Measurements from ENCODE around the gene SHMT2. TPM values are rescaled to one million over a fixed set of nuclear protein-coding genes. Genes with fewer than 3 reads are reported as not detected.

SHMT2 gene
- total and polyA plus RNA-seq, 5 experiments from 2014 or later, result 27.3 to 45.3 (median 31.2) TPM

DNA sequence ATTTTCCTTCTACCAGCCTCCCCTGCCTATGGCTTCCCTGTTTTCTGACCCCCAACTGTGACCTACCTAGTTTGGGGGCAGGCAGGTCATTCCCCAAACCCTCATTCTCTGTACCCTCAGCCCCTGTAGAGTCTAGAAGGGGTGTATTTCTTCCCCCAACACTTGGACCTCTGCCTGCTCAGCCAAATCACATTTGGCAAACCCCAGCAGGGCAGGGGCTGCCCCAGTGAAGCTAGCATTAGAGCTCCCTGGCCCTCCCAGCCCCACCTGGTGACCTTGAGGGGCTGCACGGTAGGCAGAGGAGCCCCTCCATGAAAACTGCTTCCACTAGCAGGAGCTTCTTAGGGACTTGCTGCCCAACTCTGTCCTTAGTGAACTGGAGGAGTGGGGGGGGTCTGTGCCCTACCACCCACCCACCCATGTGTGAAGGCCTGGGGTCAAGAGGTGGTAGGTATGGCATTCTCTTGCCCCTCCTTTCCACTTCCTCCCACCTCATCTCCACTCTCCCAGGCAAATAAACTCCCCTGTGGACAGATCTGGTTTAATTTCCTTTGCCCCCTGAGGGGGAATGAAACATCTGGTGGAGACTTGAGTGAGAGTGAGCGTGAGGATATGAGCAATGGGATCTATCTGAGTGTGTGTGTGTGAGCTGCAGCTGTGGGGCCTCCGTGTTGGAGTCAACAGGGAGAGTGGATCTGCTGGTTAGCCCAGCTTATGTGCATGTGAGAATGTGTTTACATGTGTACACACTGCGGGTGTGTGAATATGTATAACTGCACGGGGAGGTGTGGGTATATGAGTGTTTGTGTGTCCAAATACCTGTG, 11.3 kb upstream of the SHMT2 start:
- H3K4me3 Mint-ChIP-seq, result peak overlapping the region; percentile 29 to 88 (median 56)
- H3K27ac Mint-ChIP-seq, result peak overlapping the region in 1 of 10 donors; percentile 13
- no peak for ATAC-seq

DNA sequence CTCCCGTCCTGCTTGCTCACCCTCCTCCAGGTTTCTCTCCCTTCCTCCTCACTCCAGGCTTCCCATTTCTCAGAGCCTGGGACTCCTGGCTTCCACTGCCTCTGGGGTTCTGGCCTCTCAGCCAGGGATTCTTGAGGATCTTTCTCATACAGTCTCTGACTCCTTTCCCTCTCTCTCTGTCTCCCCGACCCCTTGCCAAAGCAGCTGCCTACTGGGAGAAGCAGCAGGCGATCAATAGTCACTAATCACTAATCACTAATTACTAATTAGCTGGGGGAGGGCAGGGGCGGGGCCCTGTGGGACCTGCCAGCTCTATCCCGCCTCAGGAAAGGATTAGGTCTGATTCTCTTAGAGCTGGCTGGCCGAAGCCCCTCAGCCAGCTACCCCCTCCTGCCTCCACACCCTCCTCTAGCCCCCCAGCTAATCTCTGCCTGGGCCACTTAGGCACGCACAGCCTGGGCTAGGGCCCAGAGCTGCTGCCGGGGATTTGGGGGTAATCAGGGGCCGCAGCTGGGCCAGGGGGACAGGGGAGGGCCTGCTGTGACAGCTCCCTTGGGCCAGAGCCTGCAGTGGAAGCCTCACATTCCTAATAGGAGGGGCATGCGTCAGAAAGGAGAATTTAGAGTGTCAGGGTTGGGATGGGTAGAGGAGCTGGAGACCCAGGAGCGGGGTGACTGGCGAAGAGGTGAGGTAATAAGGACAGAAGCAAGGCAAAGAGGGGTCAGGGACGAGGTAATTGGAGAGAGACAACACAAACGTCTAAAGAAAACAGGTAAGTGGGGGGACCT, 10.1 kb upstream of the SHMT2 start:
- Mint-ChIP-seq H3K4me1 (peaks cover 36 to 69% (median 60%) of the 10 kb centered on the region in 4 donors), H3K27ac (peak overlapping the region in 1 of 10 donors; percentile 1), H3K27me3 (peaks cover 55 to 94% (median 84%) of the 10 kb centered on the region in 5 donors), H3K36me3 (peaks cover 0 to 9% (median 0%) of the 10 kb centered on the region in 3 donors), H3K4me3 (peak overlapping the region in 3 of 10 donors; percentile 3 to 49 (median 30)), H3K9me3 (no peaks in the 10 kb centered on the region)
- DNase-seq (no peak), ATAC-seq (no peak)
- POLR2A ChIA-PET, result interaction anchor here (1.2 kb wide), 1 partner anchor 10 kb away, joined by 5 read pairs; the partner anchor contains the start of gene SHMT2

More for the DNA sequence above, 11.3 kb upstream of the SHMT2 start:
- H3K9me3 Mint-ChIP-seq, result no peaks in the 10 kb centered on the region
- H3K27me3 Mint-ChIP-seq, result peaks cover 62 to 94% (median 84%) of the 10 kb centered on the region in 5 donors
- peaks cover 43 to 74% (median 67%) of the 10 kb centered on the region in 4 donors for H3K4me1 Mint-ChIP-seq
- DNase-seq, result no peak
- peaks cover 0 to 9% (median 0%) of the 10 kb centered on the region in 3 donors for H3K36me3 Mint-ChIP-seq
- POLR2A ChIA-PET, result interaction anchor here (0.6 to 1.1 kb wide), 3 partner anchors 11 to 495 kb away, joined by 4 to 5 read pairs (median 4); partner anchors contain the start of gene SHMT2

- Mint-ChIP-seq H3K4me1 (peaks cover 30 to 66% (median 59%) of the 10 kb centered on the region in 4 donors), H3K9me3 (no peaks in the 10 kb centered on the region), H3K27ac (peak overlapping the region in 1 of 10 donors; percentile 1), H3K36me3 (peaks cover 0 to 9% (median 0%) of the 10 kb centered on the region in 3 donors), H3K4me3 (peak overlapping the region in 2 of 10 donors; percentile 7 to 49), H3K27me3 (peaks cover 50 to 92% (median 77%) of the 10 kb centered on the region in 5 donors)
- ATAC-seq, result no peak
- DNase-seq, result no peak
- POLR2A ChIA-PET, result interaction anchor here (1.2 kb wide), 1 partner anchor 9 kb away, joined by 5 read pairs; the partner anchor contains the start of gene SHMT2
These were observed 9.3 kb upstream of the SHMT2 start for GRCh38 chr12:57219993-57220754.

DNA sequence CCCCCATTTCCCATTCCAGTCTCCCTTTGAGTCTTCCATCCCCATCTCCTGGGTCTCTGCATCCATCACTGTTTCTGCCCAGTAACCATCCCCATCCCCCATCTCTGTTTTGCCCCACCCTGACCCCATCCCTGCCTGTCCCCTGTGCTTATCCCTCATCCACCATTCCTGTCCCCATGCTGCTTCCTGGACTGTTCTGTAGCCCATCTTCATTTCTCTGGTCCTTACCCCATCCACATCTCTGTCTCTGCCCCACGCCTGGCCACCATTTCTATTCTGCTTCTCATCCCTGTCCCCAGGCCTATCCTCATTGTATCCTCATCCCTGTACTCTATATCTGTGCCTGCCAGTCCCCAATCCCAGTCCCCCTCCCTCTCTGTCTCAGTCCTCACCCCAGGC, 8.7 kb upstream of the SHMT2 start:
- Mint-ChIP-seq H3K9me3 (peaks cover 0 to 2% (median 0%) of the 10 kb centered on the region in 9 donors), H3K4me3 (peak overlapping the region in 4 of 10 donors; percentile 6 to 36 (median 18)), H3K27me3 (peaks cover 47 to 92% (median 77%) of the 10 kb centered on the region in 5 donors), H3K27ac (no peak overlapping the region), H3K36me3 (peaks cover 0 to 6% (median 2%) of the 10 kb centered on the region in 3 donors), H3K4me1 (peaks cover 27 to 66% (median 58%) of the 10 kb centered on the region in 4 donors)
- DNase-seq (no peak), ATAC-seq (no peak)
- POLR2A ChIA-PET, result interaction anchor here (1.1 kb wide), 1 partner anchor 18 kb away, joined by 3 read pairs; no protein-coding TSS in a partner anchor

GRCh38 chr12:57221169-57221917, 8.2 kb upstream of the SHMT2 start:
- DNase-seq, result no peak
- no peak for ATAC-seq
- H3K4me3 Mint-ChIP-seq, result peak overlapping the region in 4 of 10 donors; percentile 1 to 36 (median 24)
- H3K36me3 Mint-ChIP-seq, result peaks cover 0 to 6% (median 2%) of the 10 kb centered on the region in 3 donors
- POLR2A ChIA-PET, result interaction anchor here (0.7 to 1.1 kb wide), 2 partner anchors 18 to 22 kb away, joined by 3 read pairs; no protein-coding TSS in a partner anchor
- H3K27me3 Mint-ChIP-seq, result peaks cover 48 to 93% (median 78%) of the 10 kb centered on the region in 5 donors
- H3K4me1 Mint-ChIP-seq, result peaks cover 28 to 68% (median 58%) of the 10 kb centered on the region in 4 donors
- H3K9me3 Mint-ChIP-seq, result peaks cover 0 to 2% (median 0%) of the 10 kb centered on the region in 9 donors
- H3K27ac Mint-ChIP-seq, result peak overlapping the region in 1 of 10 donors; percentile 12

- peaks cover 0 to 6% (median 2%) of the 10 kb centered on the region in 3 donors for H3K36me3 Mint-ChIP-seq
- H3K9me3 Mint-ChIP-seq, result peaks cover 0 to 2% (median 0%) of the 10 kb centered on the region in 9 donors
- POLR2A ChIA-PET, result interaction anchor here (0.6 to 5.7 kb wide), 4 partner anchors 9 to 216 kb away, joined by 3 to 40 read pairs (median 3); a partner anchor contains a TSS
- ATAC-seq, result no peak
- peak overlapping the region in 5 of 10 donors; percentile 3 to 55 (median 31) for H3K4me3 Mint-ChIP-seq
- H3K27ac Mint-ChIP-seq, result peak overlapping the region in 3 of 10 donors; percentile 23 to 75 (median 29)
- peak in 1 of 10 donors; percentile 22 for DNase-seq
- H3K4me1 Mint-ChIP-seq, result peaks cover 30 to 75% (median 62%) of the 10 kb centered on the region in 4 donors
- H3K27me3 Mint-ChIP-seq, result peaks cover 52 to 98% (median 78%) of the 10 kb centered on the region in 5 donors
These were observed 7.0 kb upstream of the SHMT2 start for GRCh38 chr12:57222286-57223190.

GRCh38 chr12:57223191-57224165, 6.0 kb upstream of the SHMT2 start:
- Mint-ChIP-seq H3K27me3 (peaks cover 49 to 94% (median 72%) of the 10 kb centered on the region in 5 donors), H3K4me1 (peaks cover 33 to 74% (median 59%) of the 10 kb centered on the region in 4 donors), H3K27ac (peak overlapping the region in 4 of 10 donors; percentile 23 to 75 (median 41)), H3K9me3 (peaks cover 0 to 2% (median 0%) of the 10 kb centered on the region in 9 donors), H3K4me3 (peak overlapping the region in 4 of 10 donors; percentile 31 to 55 (median 46)), H3K36me3 (peaks cover 0 to 6% (median 2%) of the 10 kb centered on the region in 3 donors)
- peak; percentile 19 for ATAC-seq
- POLR2A ChIA-PET, result interaction anchor here (0.6 to 5.7 kb wide), 6 partner anchors 9 to 217 kb away, joined by 3 to 40 read pairs (median 3); a partner anchor contains a TSS
- no peak for DNase-seq

GRCh38 chr12:57224278-57224972, 5.1 kb upstream of the SHMT2 start:
- DNase-seq (no peak), ATAC-seq (no peak)
- no peak overlapping the region for H3K27ac Mint-ChIP-seq
- peaks cover 0 to 2% (median 0%) of the 10 kb centered on the region in 9 donors for H3K9me3 Mint-ChIP-seq
- H3K4me1 Mint-ChIP-seq, result peaks cover 37 to 82% (median 65%) of the 10 kb centered on the region in 4 donors
- POLR2A ChIA-PET, result interaction anchor here (1.1 to 5.7 kb wide), 2 partner anchors 13 to 17 kb away, joined by 3 to 40 read pairs; a partner anchor contains a TSS
- H3K27me3 Mint-ChIP-seq, result peaks cover 42 to 84% (median 62%) of the 10 kb centered on the region in 5 donors
- peaks cover 0 to 6% (median 2%) of the 10 kb centered on the region in 3 donors for H3K36me3 Mint-ChIP-seq
- peak overlapping the region in 3 of 10 donors; percentile 22 to 53 (median 30) for H3K4me3 Mint-ChIP-seq
